Stimulated activated CD8-positive, alpha-beta memory T cell treated with anti-CD3 and anti-CD28 coated beads, Interleukin-15, amount 100 ng/mL, for 1 hour (primary cell): ENCODE data around the gene ADRA1B.
"Not testable (repeated sequence)": the region's sequence is repeated elsewhere in the genome, so short reads cannot be mapped to it uniquely, and the experiment has no call there.

Source experiments
- DNase-seq: peaks from one replicate; pipeline ENCODE4 v3.0.0-alpha.2; 2020; ENCODE audit warnings: low read depth

ADRA1B gene

GRCh38 chr5:159971038-159971437, 54.8 kb downstream of the ADRA1B start:
- DNase-seq = no peak

- DNase-seq = no peak
Observed at GRCh38 chr5:159971514-159971913, 55.2 kb downstream of the ADRA1B start.

DNA sequence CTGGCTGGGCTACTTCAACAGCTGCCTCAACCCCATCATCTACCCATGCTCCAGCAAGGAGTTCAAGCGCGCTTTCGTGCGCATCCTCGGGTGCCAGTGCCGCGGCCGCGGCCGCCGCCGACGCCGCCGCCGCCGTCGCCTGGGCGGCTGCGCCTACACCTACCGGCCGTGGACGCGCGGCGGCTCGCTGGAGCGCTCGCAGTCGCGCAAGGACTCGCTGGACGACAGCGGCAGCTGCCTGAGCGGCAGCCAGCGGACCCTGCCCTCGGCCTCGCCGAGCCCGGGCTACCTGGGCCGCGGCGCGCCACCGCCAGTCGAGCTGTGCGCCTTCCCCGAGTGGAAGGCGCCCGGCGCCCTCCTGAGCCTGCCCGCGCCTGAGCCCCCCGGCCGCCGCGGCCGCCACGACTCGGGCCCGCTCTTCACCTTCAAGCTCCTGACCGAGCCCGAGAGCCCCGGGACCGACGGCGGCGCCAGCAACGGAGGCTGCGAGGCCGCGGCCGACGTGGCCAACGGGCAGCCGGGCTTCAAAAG, 55.7 kb downstream of the ADRA1B start:
- DNase-seq = no peak

GRCh38 chr5:159972538-159973362, 56.5 kb downstream of the ADRA1B start:
- no peak for DNase-seq

DNA sequence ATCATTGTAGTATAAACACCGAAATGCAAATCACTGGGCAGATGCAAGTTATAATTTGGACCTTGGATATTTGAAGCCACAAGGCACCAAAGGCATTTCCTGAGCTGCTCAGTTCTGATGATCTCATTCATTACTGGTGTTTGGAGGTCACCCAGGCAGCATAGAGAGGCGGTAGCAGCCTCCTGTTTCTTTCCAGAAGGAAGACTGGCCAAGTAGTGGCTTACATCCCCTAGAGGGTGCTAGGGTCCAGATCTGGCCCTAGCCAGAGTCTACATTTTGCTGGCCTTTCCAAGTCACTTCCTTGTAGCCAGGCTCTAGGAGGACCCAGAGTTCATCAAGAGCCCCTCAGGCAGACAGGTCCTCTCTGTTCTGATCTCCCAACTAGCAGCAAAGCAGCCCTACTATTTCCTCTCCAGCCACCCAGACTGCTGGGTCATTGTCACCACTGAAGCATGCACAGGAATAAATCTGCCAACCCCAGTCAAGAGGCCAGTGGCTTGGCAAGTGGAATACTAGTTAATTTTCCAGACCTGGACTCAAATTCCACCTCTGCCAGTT, 59.3 kb downstream of the ADRA1B start:
- DNase-seq = no peak

DNA sequence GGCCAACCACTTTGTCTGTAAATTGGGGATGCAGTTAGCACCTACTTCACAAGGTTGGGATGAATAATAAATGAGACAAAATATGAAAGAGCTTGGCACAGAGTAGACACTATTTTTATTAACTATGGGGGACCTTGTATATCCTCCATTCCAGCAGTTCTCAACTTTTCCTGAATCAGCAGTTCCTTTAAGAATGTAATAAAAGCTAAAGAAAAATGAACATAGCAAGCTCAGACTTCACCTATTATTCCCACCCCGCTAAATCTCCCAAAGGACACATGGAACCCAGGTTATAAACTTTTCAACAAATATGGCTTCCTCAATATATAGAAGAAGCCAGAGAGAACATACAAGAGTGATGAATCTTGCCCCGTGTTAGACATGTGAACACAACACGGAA, 60.6 kb downstream of the ADRA1B start:
- no peak for DNase-seq

GRCh38 chr5:159978358-159978757, 62.1 kb downstream of the ADRA1B start:
- no peak for DNase-seq

GRCh38 chr5:159982421-159983173, 66.3 kb downstream of the ADRA1B start:
- DNase-seq = no peak

- peak; percentile 47 for DNase-seq
Observed at GRCh38 chr5:159987031-159987674, 70.9 kb downstream of the ADRA1B start.

GRCh38 chr5:159990506-159990905, 74.2 kb downstream of the ADRA1B start:
- DNase-seq = no peak

DNA sequence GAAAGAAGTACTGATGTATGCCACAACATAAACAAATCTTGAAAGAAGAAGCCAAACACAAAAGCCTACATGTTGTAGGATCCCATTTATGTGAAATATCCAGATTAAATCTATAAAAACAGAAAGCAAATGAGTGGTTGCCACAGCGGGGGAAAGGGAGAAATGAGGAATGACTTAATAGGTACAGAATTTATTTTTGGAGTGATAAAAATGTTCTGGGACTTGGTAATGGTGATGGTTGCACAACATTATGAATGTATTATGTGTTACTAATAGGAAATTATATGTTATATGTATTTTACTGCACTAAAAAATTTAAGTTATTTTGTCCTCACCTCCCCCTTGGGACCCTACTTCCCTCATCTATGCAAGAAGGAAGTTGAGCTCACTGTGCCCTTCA, 76.3 kb downstream of the ADRA1B start:
- DNase-seq = no peak

DNA sequence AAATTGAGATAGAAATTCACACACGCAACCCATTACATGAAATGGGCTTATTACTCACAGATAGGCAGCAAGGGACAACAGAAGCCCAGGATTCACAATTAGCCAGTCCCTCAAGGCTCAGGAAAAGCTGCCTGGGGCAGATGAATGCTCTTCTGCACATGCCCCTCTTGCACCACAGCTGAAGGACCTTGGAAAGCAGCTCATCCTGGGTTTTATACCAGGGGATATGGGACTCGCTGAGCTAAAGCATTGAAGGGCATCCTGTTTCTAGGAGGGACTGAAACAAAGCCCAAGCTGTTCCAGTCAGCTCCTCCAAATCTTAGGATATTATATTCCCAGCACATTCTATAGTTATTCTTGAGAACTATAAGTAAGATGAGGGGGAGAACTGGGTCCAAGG, 76.9 kb downstream of the ADRA1B start:
- DNase-seq = no peak

GRCh38 chr5:159995907-159996306, 79.6 kb downstream of the ADRA1B start:
- DNase-seq = no peak

DNA sequence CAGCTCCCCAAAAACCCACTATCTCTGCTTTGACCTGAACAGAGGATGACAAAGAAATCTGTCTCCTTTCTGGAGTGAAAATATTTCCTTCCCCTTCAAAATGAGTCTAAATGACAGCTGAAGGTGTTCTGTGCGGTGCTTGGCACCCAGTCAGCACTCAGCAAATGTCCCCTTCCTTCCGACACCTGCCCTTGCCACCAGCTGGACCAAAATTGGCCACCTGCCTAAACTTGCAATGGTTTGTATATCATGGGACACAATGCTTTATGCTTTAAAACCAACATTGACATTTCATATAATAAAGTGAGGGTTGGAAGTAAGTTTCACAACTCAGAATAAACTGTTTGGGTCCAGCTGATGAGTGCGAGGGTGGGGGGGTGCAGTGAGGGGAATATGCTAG, 85.2 kb downstream of the ADRA1B start:
- DNase-seq = no peak

DNA sequence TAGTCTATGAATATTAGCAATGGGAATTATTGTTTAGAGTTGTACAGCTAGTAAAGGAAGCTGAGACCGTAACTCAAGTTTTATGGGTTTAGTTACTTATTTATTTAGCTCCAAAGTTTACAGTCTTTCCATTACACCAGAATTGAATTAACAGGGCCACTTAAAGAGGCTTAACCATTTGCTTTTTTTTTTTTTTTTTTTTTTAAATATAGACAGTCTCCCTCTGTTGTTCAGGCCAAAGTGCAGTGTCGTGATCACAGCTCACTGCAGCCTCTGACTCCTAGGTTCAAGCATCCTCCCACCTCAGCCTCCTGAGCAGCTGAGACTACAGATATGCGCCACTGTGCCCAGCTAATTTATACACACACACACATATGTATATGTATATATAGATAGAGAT, 91.2 kb downstream of the ADRA1B start:
- DNase-seq = no peak

GRCh38 chr5:160008529-160008876, 92.2 kb downstream of the ADRA1B start:
- not testable (repeated sequence) for DNase-seq

DNA sequence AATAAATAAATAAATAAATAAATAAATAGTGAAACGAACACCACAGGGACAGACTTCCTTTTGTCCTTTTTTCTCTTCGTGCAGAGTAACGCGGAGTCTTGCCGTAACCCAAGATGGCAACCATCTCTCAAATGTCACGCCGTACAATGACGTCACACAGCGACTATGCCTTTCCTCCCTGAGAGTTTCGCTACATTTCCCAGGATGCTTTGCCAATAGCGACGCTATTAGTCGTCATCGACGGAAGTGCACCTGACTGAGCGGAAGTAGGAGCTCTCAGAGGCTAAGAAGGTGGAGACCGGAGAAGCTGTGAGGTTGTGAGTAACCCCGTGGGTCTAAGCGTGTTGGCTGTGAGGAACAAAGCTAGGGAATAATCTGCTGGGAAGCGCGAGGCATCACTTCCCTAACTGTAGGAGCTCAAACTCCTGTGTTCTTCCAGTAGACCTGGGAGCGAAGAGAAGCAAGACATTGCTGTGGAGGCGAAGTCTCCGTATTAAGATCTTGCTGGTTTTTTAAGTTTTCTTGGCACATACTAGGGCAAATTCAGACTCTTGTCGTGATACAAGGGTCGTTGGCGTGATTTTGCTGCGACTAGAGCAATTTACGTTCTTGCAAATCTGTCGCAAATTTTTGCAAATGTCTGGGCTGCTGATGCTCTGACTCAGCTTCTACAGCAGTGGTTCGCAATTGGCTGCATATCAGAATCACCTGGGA, 92.8 kb downstream of the ADRA1B start, which contains the start of gene TTC1:
TSS of gene TTC1 (plus strand) at position 263 of the 714 bp plus-strand sequence. CDS start 1,390 bp downstream, outside the sequence.
- peak; percentile 87 for DNase-seq

DNA sequence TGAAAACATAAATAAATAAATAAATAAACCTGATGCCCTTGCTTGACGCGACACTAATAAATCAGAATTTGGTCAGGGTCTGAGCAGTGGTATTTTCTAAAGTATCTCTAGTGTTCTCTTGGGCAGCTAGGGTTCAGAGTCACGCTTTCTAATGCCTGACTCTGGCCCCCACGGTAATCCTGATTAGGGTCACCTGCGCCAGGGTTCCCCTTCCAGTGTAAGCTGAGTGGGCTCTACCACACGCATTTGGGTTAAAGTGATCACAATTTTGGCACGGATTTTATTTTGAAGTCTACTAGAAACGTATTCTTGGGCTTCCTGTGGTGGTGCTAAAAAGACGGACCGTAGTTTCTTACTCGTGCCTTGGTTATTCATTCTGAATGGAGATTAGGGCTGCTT, 93.3 kb downstream of the ADRA1B start:
- DNase-seq = no peak

DNA sequence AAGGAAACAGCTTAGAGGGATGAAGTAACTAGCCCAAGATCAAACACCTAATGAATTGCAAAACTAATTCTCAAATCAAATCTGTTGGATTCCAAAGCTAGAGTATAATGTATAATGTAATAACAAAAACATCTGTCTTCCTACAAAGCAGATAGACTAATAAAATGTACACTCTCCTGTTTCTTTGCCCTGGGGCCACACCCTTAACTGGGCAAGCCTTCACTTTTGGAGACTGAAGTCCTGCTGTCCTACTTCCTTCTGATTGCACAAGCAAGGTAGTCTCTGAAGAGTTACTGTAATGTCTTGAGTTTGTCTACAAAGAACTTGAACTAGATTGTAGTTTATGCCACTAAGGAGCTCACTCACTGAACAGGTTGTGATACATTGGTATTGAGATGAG, 95.2 kb downstream of the ADRA1B start:
- DNase-seq = no peak

- DNase-seq = not testable (repeated sequence)
Observed at GRCh38 chr5:160014197-160014596, 97.9 kb downstream of the ADRA1B start.

DNA sequence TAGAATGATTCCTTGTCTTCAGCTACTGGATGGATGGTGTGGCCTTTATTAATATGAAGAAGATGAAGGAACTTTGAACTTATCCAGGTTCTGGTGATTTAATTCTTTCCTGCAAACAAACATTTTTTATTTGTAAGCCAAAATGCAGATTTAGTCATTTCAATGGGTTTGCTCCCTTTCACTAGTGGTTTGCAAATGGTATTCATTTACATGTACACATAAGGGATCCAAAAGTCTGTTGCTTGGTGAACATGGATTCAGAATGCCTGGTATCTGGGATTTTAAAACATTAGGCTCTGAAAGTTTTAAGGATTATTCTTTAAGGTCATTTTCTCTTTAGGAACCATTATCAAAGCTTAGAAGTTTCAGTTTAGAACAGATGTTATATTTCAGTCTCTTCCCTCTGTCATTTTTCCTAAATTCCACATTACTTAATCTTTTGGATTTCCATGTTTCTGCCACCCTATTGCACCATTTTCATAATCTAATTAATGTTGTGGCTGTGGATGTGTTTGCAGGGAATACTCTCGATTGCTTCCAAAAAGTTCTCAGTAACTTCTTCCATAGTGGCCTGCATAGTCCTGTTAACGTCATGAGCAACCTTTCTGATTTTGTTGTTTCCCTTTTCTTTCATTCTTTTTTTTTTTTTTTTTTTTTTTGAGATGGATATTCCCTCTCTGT, 102.8 kb downstream of the ADRA1B start:
- DNase-seq = no peak
